Measurements from ENCODE around the gene MSLN. TPM values are rescaled to one million over a fixed set of nuclear protein-coding genes. Genes with fewer than 3 reads are reported as not detected.

The MSLN gene
- total RNA-seq, 3 donors from 2014 or later (not counting 1 experiment from before 2014, with no cell fraction given), result not detected

- no peak for TF ChIP-seq CTCF (IDR thresholded peaks at IDR 0.05)
- no peaks in the 10 kb centered on the region for H3K36me3 Mint-ChIP-seq
- intact Hi-C loops (cut with micrococcal nuclease), result no loop called here
- Histone ChIP-seq H3K27me3 (ENCODE audit: control insufficient read depth, insufficient read depth, low read length) (no peaks in the 10 kb centered on the region), H3K9me3 (ENCODE audit: control insufficient read depth, insufficient read depth, low read length) (no peaks in the 10 kb centered on the region), H3K4me3 (ENCODE audit: low read length) (no peak overlapping the region), H3K4me1 (ENCODE audit: control insufficient read depth, insufficient read depth, low read length) (peaks cover 7% of the 10 kb centered on the region), H3K36me3 (ENCODE audit: control insufficient read depth, insufficient read depth, low read length) (peaks cover 5% of the 10 kb centered on the region), H3K27ac (ENCODE audit: low read length) (no peak overlapping the region)
- no peak overlapping the region for H3K4me3 Mint-ChIP-seq
- no peaks in the 10 kb centered on the region for H3K9me3 Mint-ChIP-seq
- H3K27me3 Mint-ChIP-seq (ENCODE audit: low read depth in 2 of 2), result no peaks in the 10 kb centered on the region
- peaks cover 0 to 5% of the 10 kb centered on the region in 2 donors for H3K4me1 Mint-ChIP-seq
- no peak for ATAC-seq
- no peak overlapping the region for H3K27ac Mint-ChIP-seq
- WGBS (ENCODE audit: insufficient coverage), result 63% methylated on average over 19 of the region's 19 CpGs
- DNase-seq, result no peak
Measured at GRCh38 chr16:781346-782010, 20.9 kb downstream of the MSLN start.

- Mint-ChIP-seq H3K27ac (no peak overlapping the region), H3K4me1 (peaks cover 0 to 5% of the 10 kb centered on the region in 2 donors), H3K9me3 (no peaks in the 10 kb centered on the region), H3K36me3 (no peaks in the 10 kb centered on the region), H3K4me3 (no peak overlapping the region), H3K27me3 (ENCODE audit: low read depth in 2 of 2) (no peaks in the 10 kb centered on the region)
- H3K27ac ChIP-seq (ENCODE audit: low read length), result no peak overlapping the region
- peaks cover 13% of the 10 kb centered on the region for H3K4me1 ChIP-seq (ENCODE audit: control insufficient read depth, insufficient read depth, low read length)
- H3K27me3 ChIP-seq (ENCODE audit: control insufficient read depth, insufficient read depth, low read length), result no peaks in the 10 kb centered on the region
- DNase-seq (no peak), ATAC-seq (no peak)
- TF ChIP-seq CTCF (IDR thresholded peaks at IDR 0.05), result no peak
- H3K36me3 ChIP-seq (ENCODE audit: control insufficient read depth, insufficient read depth, low read length), result peaks cover 5% of the 10 kb centered on the region
- whole genome bisulfite sequencing (ENCODE audit: insufficient coverage), result 71% methylated on average over 6 of the region's 6 CpGs
- H3K9me3 ChIP-seq (ENCODE audit: control insufficient read depth, insufficient read depth, low read length), result no peaks in the 10 kb centered on the region
- no peak overlapping the region for H3K4me3 ChIP-seq (ENCODE audit: low read length)
- intact Hi-C loops (cut with micrococcal nuclease), result no loop called here
Measured at GRCh38 chr16:782258-782657, 21.7 kb downstream of the MSLN start.

GRCh38 chr16:782766-783403 lies 22.4 kb downstream of the MSLN start:
- no peak for DNase-seq
- no peaks in the 10 kb centered on the region for H3K9me3 Mint-ChIP-seq
- peaks cover 5% of the 10 kb centered on the region for H3K36me3 ChIP-seq (ENCODE audit: control insufficient read depth, insufficient read depth, low read length)
- no peak for TF ChIP-seq CTCF (IDR thresholded peaks at IDR 0.05)
- no peaks in the 10 kb centered on the region for H3K9me3 ChIP-seq (ENCODE audit: control insufficient read depth, insufficient read depth, low read length)
- ATAC-seq, result no peak
- 77% methylated on average over 36 of the region's 36 CpGs for WGBS (ENCODE audit: insufficient coverage)
- H3K36me3 Mint-ChIP-seq, result no peaks in the 10 kb centered on the region
- no peak overlapping the region for H3K4me3 Mint-ChIP-seq
- peaks cover 0 to 9% of the 10 kb centered on the region in 2 donors for H3K4me1 Mint-ChIP-seq
- no peaks in the 10 kb centered on the region for H3K27me3 Mint-ChIP-seq (ENCODE audit: low read depth in 2 of 2)
- peaks cover 19% of the 10 kb centered on the region for H3K4me1 ChIP-seq (ENCODE audit: control insufficient read depth, insufficient read depth, low read length)
- H3K27me3 ChIP-seq (ENCODE audit: control insufficient read depth, insufficient read depth, low read length), result no peaks in the 10 kb centered on the region
- H3K4me3 ChIP-seq (ENCODE audit: low read length), result no peak overlapping the region
- no peak overlapping the region for H3K27ac Mint-ChIP-seq
- intact Hi-C loops (cut with micrococcal nuclease), result no loop called here
- no peak overlapping the region for H3K27ac ChIP-seq (ENCODE audit: low read length)
